D721Med (cell line): ENCODE results near the gene MSI2.

Source experiments
- DNase-seq: peaks from one replicate; pipeline ENCODE4 v3.0.0; 2011; ENCODE audit warnings: low spot score; ENCODE audit not compliant: insufficient read length
- FAIRE-seq: peaks from 2 replicates; lab custom pipeline; 2011; peaks lifted over from hg19 to GRCh38; lab: Jason Lieb, UNC
- CTCF ChIP-seq: IDR thresholded peaks from 2 replicates; pipeline ENCODE4 v1.5.1; 2012; ENCODE audit warnings: mild to moderate bottlenecking, control low read depth; ENCODE audit not compliant: insufficient read depth; ENCODE audit errors: missing control alignments

MSI2 gene

DNA sequence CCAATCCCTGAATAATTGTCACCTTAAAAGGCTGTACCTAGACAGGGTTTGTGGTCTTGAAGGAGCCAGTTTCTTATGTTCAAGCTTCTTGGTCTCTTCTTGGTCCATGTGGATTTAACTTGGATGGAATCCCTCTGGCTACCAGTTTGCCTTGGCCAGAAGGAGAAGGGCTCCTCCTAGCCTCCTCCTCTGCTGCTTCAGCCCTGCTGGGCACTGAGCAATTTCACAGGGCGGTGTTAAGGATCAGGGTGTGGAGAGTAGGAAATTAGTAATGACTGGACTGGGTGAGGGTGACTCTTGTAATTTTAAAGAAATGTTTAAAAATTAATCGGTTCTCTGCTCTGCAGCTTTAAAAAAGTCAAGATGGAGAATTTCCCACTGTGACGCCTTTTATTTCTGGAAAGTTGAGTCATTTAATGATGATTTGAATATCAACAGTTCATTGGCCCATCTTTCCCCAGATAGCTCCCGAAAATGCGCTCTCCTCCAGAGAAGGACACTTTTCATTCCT is 96.4 kb downstream of the MSI2 start:
- FAIRE-seq (no peak), DNase-seq (no peak)
- no peak for TF ChIP-seq CTCF

DNA sequence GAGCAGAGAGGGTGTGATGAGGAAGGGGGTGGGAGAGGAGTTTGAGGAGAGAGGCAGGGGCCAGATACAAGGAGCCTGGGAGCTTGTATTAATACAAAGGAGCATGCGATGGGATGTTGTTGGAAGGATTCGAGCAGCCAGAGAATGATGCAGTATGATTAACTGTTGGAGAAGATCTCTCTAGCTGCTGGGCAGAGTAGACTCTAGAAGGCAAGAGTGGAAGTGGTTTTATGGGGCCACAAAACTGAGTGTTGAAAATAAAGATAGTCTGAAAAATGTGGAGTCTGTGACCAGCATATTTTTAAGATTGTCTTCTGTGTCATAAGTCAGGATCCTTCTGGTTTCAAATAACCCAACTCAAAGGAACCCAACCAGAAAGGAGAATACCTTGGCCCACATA is 98.3 kb downstream of the MSI2 start:
- TF ChIP-seq CTCF, result no peak
- no peak for DNase-seq
- FAIRE-seq, result no peak

GRCh38 chr17:57355090-57355859 is 99.0 kb downstream of the MSI2 start:
- TF ChIP-seq CTCF, result no peak
- DNase-seq (no peak), FAIRE-seq (no peak)

DNA sequence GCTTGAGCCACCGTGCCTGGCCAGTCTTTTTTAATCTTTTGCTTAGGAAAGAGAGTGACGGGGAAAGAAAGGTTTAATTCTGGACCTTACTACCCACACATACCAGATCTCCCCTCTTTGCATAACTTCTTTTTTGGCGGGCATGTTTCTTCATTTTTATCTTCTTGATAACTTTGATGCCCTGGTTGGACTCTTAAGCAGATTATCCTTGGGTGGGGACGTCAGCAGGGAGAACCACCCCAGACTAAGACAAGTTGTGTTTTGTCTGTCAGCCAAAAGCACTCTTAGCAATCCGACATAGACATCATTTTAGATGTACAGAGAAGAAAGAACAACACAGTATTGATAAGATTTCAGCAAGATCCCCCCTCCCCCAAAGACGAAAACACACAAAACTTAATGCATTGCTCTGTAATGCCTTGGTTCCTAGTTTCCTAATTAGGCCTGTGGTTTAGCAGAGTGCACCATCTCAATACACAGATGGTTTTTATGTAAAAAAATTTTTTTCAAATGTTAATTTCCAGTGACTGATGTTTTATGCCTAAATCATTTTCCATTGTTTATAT is 99.9 kb downstream of the MSI2 start:
- FAIRE-seq (no peak), DNase-seq (no peak)
- no peak for TF ChIP-seq CTCF

DNA sequence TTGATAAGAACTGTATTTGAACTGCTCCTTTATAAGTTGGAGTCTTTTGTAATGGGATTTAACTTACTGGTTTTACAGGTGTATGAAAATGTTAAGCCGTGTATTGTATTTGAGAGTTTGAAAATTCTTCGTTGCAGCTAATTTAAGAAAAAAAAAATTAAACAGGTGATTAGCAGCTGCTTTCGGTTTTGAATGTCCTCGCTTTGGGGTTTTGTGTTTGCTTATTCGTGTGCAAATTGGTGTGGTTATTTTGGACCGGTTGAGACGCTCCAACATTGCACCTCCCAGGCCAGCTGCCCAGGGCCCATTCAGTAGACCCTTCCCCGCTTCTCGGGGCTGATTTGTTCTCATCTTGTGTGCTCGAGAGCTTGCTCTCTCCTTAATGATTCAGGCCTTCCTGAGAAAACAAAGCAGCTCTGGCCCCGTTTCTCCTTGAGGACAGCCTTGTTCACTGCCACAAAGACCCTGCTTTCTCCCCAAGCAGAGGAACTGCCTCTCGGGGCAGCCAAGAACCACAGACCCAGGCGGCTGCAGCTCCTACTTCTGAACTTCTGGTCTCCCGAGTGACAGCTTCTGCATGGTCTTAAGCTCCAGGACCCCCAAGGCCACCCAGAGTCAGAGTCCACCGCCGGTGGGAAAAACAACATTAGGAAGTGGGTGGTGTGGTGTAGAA is 100.5 kb downstream of the MSI2 start:
- FAIRE-seq, result no peak
- DNase-seq, result no peak
- TF ChIP-seq CTCF, result no peak

DNA sequence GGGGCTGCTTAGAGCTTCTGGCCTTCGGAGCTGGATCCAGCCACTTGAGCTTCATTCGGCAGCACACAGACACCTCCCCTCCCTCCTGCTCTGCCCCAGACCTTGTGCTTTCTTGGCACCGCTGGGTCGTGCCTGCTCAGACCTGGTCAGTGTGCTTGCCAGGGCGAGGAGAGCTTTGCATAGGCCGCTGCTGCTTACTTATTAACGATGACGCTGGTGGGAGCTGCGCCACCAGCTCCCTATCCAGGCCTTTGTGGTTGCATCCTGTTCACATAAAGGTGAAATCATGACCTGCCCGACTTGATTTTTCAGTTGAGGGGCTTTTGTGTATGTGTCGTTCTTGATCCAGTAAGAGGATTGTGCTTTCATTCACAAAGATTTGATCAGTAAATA is 101.1 kb downstream of the MSI2 start:
- no peak for TF ChIP-seq CTCF
- DNase-seq (peak; percentile 35), FAIRE-seq (no peak)
